ENCODE results near the gene NEU1. TPM values are rescaled to one million over a fixed set of nuclear protein-coding genes. Genes with fewer than 3 reads are reported as not detected.

NEU1 gene
- total RNA-seq, 1 experiment from 2014 or later: 36.2 TPM

DNA sequence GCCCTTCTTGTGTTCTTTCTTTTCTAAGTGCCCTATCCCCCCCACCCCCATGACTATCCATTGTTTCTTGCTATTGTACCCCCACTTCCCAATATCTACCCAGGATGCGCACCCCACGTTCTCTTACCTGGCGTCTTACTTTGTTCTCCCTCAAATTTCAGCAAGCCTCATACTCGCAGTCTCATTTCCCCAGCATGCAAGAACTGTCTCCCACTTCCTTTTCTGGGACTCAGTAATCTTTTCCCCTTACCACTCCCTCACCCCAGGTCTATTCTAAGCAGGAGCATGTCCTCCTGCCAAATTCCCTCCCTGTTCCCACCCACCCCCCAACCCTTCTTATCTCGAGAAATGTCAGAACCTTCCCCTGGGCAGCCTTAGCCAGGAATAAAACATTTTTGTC lies 36.6 kb upstream of the NEU1 start:
- Mint-ChIP-seq H3K4me1 (peaks cover 22 to 36% of the 10 kb centered on the region in 2 experiments), H3K36me3 (ENCODE audit: insufficient read depth in 1 of 3, low read depth in 3 of 3) (peaks cover 19 to 35% (median 33%) of the 10 kb centered on the region in 3 experiments), H3K9me3 (no peaks in the 10 kb centered on the region; a peak in 1 of 5 replicates), H3K27ac (peak overlapping the region in 1 of 3 experiments; percentile 55; a peak in 1 of 7 replicates), H3K27me3 (ENCODE audit: low read depth) (no peaks in the 10 kb centered on the region), H3K4me3 (peak overlapping the region in 1 of 2 experiments; percentile 55; a peak in 3 of 5 replicates)
- Histone ChIP-seq H3K79me2 (ENCODE audit: insufficient read depth, low read length) (no peaks in the 10 kb centered on the region; the same call in 1 of the 2 replicates), H2BK20ac (ENCODE audit: low read depth, low read length, poor library complexity, severe bottlenecking) (no peak overlapping the region), H3K4me2 (ENCODE audit: insufficient read depth, insufficient read length, low read length) (no peak overlapping the region), H2BK12ac (ENCODE audit: insufficient read length, low read depth, low read length) (no peak overlapping the region), H3K14ac (ENCODE audit: insufficient read depth, low read length) (no peak overlapping the region), H3K27ac (ENCODE audit: insufficient read length, low read depth, low read length) (no peak overlapping the region), H3K27me3 (ENCODE audit: insufficient read depth, low read length) (no peaks in the 10 kb centered on the region), H2AFZ (ENCODE audit: low read length) (no peak overlapping the region), H2BK5ac (ENCODE audit: insufficient read length, low read length) (no peak overlapping the region), H4K5ac (ENCODE audit: insufficient read length, low read depth, low read length) (no peak overlapping the region), H3K23me2 (ENCODE audit: insufficient read length, low read depth, low read length, poor library complexity, severe bottlenecking) (peaks cover 11% of the 10 kb centered on the region), H3K23ac (ENCODE audit: insufficient read length, low read depth, low read length) (no peak overlapping the region), H3K9ac (ENCODE audit: extremely low read depth, insufficient read length, low read length) (no peak overlapping the region), H3K4ac (ENCODE audit: low read depth, low read length) (no peak overlapping the region), H2BK15ac (ENCODE audit: low read depth, low read length) (no peak overlapping the region), H3K9me3 (ENCODE audit: control insufficient read depth, low read depth, low read length) (no peaks in the 10 kb centered on the region), H3T11ph (ENCODE audit: low read length) (no peak overlapping the region), H2AK5ac (ENCODE audit: insufficient read length, low read length) (no peak overlapping the region), H4K20me1 (ENCODE audit: control insufficient read depth, insufficient read depth, insufficient read length) (no peaks in the 10 kb centered on the region), H4K8ac (replicated peaks; ENCODE audit: insufficient read length, low read depth, low read length) (no peak overlapping the region), H4K91ac (ENCODE audit: insufficient read length, low read depth, low read length) (no peak overlapping the region), H3K56ac (ENCODE audit: insufficient read length, low read depth, low read length) (no peak overlapping the region), H2BK120ac (ENCODE audit: low read depth, low read length, poor library complexity, severe bottlenecking) (no peak overlapping the region), H3K4me1 (ENCODE audit: insufficient read depth, low read length) (no peaks in the 10 kb centered on the region; the same call in 1 of the 2 replicates), H3K79me1 (ENCODE audit: insufficient read depth, low read depth, low read length, poor library complexity, severe bottlenecking) (no peaks in the 10 kb centered on the region), H3K18ac (ENCODE audit: insufficient read length, low read depth, low read length) (no peak overlapping the region)
- whole genome bisulfite sequencing (ENCODE audit: extremely low coverage, insufficient read length, low lambda C conversion rate): no CpG with 5 or more reads among the region's 5 CpGs
- TF ChIP-seq, protein P1, sequence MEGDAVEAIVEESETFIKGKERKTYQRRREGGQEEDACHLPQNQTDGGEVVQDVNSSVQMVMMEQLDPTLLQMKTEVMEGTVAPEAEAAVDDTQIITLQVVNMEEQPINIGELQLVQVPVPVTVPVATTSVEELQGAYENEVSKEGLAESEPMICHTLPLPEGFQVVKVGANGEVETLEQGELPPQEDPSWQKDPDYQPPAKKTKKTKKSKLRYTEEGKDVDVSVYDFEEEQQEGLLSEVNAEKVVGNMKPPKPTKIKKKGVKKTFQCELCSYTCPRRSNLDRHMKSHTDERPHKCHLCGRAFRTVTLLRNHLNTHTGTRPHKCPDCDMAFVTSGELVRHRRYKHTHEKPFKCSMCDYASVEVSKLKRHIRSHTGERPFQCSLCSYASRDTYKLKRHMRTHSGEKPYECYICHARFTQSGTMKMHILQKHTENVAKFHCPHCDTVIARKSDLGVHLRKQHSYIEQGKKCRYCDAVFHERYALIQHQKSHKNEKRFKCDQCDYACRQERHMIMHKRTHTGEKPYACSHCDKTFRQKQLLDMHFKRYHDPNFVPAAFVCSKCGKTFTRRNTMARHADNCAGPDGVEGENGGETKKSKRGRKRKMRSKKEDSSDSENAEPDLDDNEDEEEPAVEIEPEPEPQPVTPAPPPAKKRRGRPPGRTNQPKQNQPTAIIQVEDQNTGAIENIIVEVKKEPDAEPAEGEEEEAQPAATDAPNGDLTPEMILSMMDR (conservative IDR thresholded peaks at IDR 0.05): no peak
- DNase-seq: no peak
